ENCODE measurements around the gene ENOX1.
"Not testable (repeated sequence)": the region's sequence is repeated elsewhere in the genome, so short reads cannot be mapped to it uniquely, and the experiment has no call there.

Gene ENOX1

DNA sequence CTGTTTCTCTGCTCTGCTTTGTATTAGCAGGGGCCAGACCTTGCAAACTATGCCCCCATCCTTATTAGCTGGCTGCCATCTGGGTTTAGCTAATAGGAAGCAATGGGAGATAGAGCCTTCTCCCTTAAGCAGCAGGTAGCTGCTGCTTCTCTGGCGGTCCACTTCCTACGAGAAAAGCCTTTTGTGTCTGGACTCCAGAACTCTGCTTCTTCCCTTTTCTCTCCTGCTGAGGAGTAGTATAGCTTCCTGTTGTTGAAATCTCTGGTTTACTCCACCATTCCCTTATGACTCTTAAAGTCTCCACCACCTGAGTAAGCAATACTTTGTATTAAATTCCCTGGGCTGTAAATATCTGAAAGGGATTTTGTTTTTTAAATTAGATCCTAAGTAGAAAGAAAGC, 616.3 kb downstream of the ENOX1 start:
- DNase-seq = no peak

DNA sequence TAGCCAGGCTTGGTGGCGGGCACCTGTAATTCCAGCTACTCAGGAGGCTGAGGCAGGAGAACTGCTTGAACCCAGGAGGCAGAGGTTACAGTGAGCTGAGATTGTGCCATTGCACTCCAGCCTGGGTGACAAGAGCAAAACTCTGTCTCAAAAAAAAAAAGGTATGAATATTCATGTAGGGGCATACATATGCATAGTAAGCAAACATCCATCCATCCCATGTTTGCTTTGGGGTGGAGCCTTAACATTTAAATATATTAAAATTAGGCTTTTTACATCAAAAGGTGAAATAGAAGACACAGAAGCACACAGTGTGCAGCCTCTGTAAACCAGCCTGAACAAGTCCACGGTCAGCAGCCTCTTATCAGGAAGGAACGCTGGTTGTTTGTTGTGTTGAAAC, 618.3 kb downstream of the ENOX1 start:
- not testable (repeated sequence) for DNase-seq

DNA sequence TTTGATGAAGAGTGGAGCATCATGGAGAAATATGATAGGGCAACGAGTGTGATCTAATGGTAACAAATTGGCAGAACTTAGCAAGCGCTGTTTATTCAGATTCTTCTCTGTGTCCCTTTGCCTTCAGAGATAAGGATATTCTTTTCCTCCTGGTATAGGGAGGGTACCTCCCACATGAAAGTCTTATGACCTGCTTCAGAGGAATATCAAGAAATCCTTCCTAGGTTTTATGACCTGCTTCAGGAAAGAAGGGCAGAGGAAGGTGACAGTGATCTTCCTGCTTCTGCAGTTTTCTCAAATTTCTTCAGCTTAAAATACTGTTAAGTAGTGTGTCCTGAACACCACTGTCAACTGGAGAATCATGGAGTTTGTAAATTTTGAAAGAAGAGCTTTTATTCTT, 619.0 kb downstream of the ENOX1 start:
- no peak for DNase-seq

DNA sequence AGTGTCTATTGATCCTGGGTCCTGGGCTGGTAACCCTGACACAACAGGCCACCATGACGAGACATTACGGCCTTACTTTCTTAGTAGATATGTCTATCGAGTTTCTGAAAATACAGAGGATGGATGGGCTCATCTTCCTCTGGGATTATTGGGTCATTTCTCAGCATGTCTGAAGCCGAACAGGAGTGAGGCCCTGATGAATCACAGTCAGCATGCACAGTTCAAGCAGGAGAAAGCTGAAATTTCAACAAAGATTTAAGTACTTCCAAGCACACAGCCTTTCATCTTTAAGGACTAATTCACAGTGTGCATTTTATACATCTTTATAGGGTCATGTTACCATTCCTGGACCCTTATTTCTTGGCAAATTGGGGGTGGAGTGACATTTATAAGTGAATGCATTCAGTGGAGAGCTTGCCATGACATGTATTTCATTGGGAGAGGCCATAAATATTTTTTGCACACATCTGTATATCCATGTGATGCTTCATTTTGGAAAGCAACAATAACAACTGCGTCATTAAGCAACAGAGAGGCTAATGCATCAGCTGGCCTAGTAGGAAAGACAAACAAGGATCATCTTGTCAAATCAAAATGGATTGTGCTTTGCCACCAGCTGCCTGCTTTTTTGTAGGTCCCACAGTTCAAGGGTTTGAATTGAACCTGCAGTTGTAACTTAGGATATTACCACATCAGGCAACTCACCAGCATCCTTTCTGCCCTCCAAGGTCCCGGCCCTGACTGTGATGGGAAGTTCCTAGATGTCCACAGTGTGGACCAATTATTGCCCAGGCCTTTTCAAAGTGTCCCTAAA, 619.9 kb downstream of the ENOX1 start:
- DNase-seq = no peak
